ENCODE results near the gene MYH7B.

DNA sequence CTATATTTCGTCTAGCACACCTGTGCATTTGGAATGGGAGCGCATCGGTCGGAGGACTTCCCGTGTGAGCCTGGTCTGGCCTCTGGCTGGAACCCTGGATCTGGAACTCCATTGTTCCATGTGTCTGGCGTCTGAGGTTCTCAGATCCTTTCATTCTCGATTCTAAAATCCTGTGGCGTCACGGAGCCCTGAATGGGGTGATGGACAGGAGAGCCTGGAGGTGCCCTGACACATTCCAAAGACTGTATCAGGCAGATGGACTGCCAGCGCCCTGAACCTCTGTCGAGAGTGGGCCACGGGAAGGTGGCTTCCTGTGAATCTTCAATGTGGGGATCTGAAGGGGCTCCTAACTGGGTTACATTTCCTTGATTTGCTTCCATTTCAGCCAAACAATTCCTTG is 20.6 kb downstream of the MYH7B start:
- TF ChIP-seq, protein P1, sequence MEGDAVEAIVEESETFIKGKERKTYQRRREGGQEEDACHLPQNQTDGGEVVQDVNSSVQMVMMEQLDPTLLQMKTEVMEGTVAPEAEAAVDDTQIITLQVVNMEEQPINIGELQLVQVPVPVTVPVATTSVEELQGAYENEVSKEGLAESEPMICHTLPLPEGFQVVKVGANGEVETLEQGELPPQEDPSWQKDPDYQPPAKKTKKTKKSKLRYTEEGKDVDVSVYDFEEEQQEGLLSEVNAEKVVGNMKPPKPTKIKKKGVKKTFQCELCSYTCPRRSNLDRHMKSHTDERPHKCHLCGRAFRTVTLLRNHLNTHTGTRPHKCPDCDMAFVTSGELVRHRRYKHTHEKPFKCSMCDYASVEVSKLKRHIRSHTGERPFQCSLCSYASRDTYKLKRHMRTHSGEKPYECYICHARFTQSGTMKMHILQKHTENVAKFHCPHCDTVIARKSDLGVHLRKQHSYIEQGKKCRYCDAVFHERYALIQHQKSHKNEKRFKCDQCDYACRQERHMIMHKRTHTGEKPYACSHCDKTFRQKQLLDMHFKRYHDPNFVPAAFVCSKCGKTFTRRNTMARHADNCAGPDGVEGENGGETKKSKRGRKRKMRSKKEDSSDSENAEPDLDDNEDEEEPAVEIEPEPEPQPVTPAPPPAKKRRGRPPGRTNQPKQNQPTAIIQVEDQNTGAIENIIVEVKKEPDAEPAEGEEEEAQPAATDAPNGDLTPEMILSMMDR (conservative IDR thresholded peaks at IDR 0.05; ENCODE audit: low read depth in 2 of 2), result no peak
- TF ChIP-seq EZH2phosphoT487 (IDR thresholded peaks at IDR 0.05; ENCODE audit: unreplicated experiment) (no peak), POLR2AphosphoS5 (IDR thresholded peaks at IDR 0.05; ENCODE audit: low read depth) (no peak), ZNF331 (CRISPR knock-in tag; IDR thresholded peaks at IDR 0.05; ENCODE audit: low read depth) (no peak)
- TF ChIP-seq, protein P2, sequence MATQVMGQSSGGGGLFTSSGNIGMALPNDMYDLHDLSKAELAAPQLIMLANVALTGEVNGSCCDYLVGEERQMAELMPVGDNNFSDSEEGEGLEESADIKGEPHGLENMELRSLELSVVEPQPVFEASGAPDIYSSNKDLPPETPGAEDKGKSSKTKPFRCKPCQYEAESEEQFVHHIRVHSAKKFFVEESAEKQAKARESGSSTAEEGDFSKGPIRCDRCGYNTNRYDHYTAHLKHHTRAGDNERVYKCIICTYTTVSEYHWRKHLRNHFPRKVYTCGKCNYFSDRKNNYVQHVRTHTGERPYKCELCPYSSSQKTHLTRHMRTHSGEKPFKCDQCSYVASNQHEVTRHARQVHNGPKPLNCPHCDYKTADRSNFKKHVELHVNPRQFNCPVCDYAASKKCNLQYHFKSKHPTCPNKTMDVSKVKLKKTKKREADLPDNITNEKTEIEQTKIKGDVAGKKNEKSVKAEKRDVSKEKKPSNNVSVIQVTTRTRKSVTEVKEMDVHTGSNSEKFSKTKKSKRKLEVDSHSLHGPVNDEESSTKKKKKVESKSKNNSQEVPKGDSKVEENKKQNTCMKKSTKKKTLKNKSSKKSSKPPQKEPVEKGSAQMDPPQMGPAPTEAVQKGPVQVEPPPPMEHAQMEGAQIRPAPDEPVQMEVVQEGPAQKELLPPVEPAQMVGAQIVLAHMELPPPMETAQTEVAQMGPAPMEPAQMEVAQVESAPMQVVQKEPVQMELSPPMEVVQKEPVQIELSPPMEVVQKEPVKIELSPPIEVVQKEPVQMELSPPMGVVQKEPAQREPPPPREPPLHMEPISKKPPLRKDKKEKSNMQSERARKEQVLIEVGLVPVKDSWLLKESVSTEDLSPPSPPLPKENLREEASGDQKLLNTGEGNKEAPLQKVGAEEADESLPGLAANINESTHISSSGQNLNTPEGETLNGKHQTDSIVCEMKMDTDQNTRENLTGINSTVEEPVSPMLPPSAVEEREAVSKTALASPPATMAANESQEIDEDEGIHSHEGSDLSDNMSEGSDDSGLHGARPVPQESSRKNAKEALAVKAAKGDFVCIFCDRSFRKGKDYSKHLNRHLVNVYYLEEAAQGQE (IDR thresholded peaks at IDR 0.05; ENCODE audit: unreplicated experiment), result no peak

Data from GM23338 (cell line).